K562 (cell line): ENCODE data around the gene NHLH2.

Experiments used
- CREBBP ChIP-seq: IDR thresholded peaks from one replicate; pipeline ENCODE4 v1.6.1; 2012; ENCODE audit warnings: low read depth, mild to moderate bottlenecking, control low read depth, inconsistent platforms, low read length
- EP300 ChIP-seq: IDR thresholded peaks from 2 replicates; pipeline ENCODE4 v1.6.1; 2012; ENCODE audit warnings: low read length, improper control_type of control experiment
- EZH2 ChIP-seq: IDR thresholded peaks from 2 replicates; pipeline ENCODE4 v1.6.1; 2012; ENCODE audit warnings: low read depth, mild to moderate bottlenecking, inconsistent platforms, low read length, borderline replicate concordance
- HNRNPLL ChIP-seq: fragments of 200-400 bp; formaldehyde crosslinking; IDR thresholded peaks from 2 replicates; pipeline ENCODE4 v1.6.1; 2017; ENCODE audit warnings: low read length, low read depth, mild to moderate bottlenecking; ENCODE audit not compliant: poor library complexity, severe bottlenecking
- NFIC ChIP-seq: fragments of 450-650 bp; IDR thresholded peaks from 2 replicates; pipeline ENCODE4 v1.6.1; 2017; ENCODE audit warnings: mild to moderate bottlenecking, inconsistent platforms
- NFYB ChIP-seq: IDR thresholded peaks from 2 replicates; pipeline ENCODE4 v1.6.1; 2011; ENCODE audit warnings: mild to moderate bottlenecking, moderate library complexity; ENCODE audit not compliant: insufficient read length; ENCODE audit errors: extremely low read depth
- SMC3 ChIP-seq: conservative IDR thresholded peaks from 2 replicates; pipeline ENCODE4 v1.6.1; 2011; ENCODE audit warnings: low read depth, low read length, improper control_type of control experiment; ENCODE audit not compliant: insufficient read depth
- U2AF2 ChIP-seq: fragments of 200-400 bp; formaldehyde crosslinking; optimal IDR thresholded peaks from 2 replicates; pipeline ENCODE3; 2017; ENCODE audit warnings: low read depth, mild to moderate bottlenecking, low read length
- ZNF444 ChIP-seq: fragments of 250-450 bp; sonication (Bioruptor Pico); IDR thresholded peaks from 2 replicates; pipeline ENCODE4 v1.4.0; 2020; ENCODE audit warnings: mild to moderate bottlenecking, moderate library complexity
- ZNF785 ChIP-seq: fragments of 250-450 bp; sonication (Bioruptor Pico); IDR thresholded peaks from 2 replicates; pipeline ENCODE4 v1.4.0; 2020; ENCODE audit warnings: mild to moderate bottlenecking
- TF ChIP-seq, protein P1 (sequence below): fragments of 200-800 bp; sonication (Bioruptor generic); IDR thresholded peaks from 2 replicates; pipeline ENCODE4 v1.6.1; 2016; ENCODE audit warnings: missing genetic modification characterization, missing compliant biosample characterization
- TF ChIP-seq, protein P2 (sequence below): fragments of 450-650 bp; IDR thresholded peaks from 2 replicates; pipeline ENCODE4 v1.6.1; 2017; ENCODE audit warnings: mild to moderate bottlenecking, moderate library complexity
- TF ChIP-seq, protein P3 (sequence below): sonication (generic); formaldehyde crosslinking; IDR thresholded peaks from 2 replicates; pipeline ENCODE4 v1.8.0; 2022; ENCODE audit warnings: missing genetic modification reagents, mild to moderate bottlenecking, borderline replicate concordance
- TF ChIP-seq, protein P4 (sequence below): sonication (generic); formaldehyde crosslinking; IDR thresholded peaks from 2 replicates; pipeline ENCODE4 v1.8.1; 2022; ENCODE audit warnings: missing genetic modification reagents

DNA sequence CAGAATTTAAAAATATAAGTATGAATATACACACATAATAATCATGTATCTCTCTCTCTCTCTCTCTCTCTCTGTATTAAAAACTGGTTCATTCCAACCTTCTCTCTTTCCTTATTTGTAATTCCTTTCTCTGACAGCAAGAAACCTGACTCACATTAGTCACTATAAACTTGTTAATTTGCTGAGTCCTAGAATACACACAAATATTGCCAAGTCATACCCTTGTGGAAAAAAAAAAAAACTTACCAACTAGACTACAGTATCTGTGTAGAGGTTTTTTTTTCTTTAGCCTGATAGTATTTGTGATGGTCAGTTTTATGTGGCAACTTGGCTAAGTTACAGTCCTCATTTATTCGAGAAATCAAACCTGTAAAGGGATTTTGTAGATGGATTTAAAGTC, 26.3 kb upstream of the NHLH2 start:
- TF ChIP-seq SMC3 (no peak), EZH2 (no peak), U2AF2 (no peak), ZNF444 (CRISPR knock-in tag) (no peak), NFIC (no peak), HNRNPLL (no peak), EP300 (no peak), NFYB (no peak), CREBBP (no peak), ZNF785 (CRISPR knock-in tag) (no peak)
- TF ChIP-seq, protein P1, sequence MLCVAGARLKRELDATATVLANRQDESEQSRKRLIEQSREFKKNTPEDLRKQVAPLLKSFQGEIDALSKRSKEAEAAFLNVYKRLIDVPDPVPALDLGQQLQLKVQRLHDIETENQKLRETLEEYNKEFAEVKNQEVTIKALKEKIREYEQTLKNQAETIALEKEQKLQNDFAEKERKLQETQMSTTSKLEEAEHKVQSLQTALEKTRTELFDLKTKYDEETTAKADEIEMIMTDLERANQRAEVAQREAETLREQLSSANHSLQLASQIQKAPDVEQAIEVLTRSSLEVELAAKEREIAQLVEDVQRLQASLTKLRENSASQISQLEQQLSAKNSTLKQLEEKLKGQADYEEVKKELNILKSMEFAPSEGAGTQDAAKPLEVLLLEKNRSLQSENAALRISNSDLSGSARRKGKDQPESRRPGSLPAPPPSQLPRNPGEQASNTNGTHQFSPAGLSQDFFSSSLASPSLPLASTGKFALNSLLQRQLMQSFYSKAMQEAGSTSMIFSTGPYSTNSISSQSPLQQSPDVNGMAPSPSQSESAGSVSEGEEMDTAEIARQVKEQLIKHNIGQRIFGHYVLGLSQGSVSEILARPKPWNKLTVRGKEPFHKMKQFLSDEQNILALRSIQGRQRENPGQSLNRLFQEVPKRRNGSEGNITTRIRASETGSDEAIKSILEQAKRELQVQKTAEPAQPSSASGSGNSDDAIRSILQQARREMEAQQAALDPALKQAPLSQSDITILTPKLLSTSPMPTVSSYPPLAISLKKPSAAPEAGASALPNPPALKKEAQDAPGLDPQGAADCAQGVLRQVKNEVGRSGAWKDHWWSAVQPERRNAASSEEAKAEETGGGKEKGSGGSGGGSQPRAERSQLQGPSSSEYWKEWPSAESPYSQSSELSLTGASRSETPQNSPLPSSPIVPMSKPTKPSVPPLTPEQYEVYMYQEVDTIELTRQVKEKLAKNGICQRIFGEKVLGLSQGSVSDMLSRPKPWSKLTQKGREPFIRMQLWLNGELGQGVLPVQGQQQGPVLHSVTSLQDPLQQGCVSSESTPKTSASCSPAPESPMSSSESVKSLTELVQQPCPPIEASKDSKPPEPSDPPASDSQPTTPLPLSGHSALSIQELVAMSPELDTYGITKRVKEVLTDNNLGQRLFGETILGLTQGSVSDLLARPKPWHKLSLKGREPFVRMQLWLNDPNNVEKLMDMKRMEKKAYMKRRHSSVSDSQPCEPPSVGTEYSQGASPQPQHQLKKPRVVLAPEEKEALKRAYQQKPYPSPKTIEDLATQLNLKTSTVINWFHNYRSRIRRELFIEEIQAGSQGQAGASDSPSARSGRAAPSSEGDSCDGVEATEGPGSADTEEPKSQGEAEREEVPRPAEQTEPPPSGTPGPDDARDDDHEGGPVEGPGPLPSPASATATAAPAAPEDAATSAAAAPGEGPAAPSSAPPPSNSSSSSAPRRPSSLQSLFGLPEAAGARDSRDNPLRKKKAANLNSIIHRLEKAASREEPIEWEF (CRISPR knock-in tag) = no peak
- TF ChIP-seq, protein P2, sequence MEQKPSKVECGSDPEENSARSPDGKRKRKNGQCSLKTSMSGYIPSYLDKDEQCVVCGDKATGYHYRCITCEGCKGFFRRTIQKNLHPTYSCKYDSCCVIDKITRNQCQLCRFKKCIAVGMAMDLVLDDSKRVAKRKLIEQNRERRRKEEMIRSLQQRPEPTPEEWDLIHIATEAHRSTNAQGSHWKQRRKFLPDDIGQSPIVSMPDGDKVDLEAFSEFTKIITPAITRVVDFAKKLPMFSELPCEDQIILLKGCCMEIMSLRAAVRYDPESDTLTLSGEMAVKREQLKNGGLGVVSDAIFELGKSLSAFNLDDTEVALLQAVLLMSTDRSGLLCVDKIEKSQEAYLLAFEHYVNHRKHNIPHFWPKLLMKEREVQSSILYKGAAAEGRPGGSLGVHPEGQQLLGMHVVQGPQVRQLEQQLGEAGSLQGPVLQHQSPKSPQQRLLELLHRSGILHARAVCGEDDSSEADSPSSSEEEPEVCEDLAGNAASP = no peak
- TF ChIP-seq, protein P3, sequence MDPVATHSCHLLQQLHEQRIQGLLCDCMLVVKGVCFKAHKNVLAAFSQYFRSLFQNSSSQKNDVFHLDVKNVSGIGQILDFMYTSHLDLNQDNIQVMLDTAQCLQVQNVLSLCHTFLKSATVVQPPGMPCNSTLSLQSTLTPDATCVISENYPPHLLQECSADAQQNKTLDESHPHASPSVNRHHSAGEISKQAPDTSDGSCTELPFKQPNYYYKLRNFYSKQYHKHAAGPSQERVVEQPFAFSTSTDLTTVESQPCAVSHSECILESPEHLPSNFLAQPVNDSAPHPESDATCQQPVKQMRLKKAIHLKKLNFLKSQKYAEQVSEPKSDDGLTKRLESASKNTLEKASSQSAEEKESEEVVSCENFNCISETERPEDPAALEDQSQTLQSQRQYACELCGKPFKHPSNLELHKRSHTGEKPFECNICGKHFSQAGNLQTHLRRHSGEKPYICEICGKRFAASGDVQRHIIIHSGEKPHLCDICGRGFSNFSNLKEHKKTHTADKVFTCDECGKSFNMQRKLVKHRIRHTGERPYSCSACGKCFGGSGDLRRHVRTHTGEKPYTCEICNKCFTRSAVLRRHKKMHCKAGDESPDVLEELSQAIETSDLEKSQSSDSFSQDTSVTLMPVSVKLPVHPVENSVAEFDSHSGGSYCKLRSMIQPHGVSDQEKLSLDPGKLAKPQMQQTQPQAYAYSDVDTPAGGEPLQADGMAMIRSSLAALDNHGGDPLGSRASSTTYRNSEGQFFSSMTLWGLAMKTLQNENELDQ = no peak
- TF ChIP-seq, protein P4, sequence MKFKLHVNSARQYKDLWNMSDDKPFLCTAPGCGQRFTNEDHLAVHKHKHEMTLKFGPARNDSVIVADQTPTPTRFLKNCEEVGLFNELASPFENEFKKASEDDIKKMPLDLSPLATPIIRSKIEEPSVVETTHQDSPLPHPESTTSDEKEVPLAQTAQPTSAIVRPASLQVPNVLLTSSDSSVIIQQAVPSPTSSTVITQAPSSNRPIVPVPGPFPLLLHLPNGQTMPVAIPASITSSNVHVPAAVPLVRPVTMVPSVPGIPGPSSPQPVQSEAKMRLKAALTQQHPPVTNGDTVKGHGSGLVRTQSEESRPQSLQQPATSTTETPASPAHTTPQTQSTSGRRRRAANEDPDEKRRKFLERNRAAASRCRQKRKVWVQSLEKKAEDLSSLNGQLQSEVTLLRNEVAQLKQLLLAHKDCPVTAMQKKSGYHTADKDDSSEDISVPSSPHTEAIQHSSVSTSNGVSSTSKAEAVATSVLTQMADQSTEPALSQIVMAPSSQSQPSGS = no peak
